Measurements from ENCODE around the gene DYRK4. TPM values are rescaled to one million over a fixed set of nuclear protein-coding genes. Genes with fewer than 3 reads are reported as not detected.

DYRK4 gene
- total RNA-seq, 1 experiment from 2014 or later, result 23.7 TPM

DNA sequence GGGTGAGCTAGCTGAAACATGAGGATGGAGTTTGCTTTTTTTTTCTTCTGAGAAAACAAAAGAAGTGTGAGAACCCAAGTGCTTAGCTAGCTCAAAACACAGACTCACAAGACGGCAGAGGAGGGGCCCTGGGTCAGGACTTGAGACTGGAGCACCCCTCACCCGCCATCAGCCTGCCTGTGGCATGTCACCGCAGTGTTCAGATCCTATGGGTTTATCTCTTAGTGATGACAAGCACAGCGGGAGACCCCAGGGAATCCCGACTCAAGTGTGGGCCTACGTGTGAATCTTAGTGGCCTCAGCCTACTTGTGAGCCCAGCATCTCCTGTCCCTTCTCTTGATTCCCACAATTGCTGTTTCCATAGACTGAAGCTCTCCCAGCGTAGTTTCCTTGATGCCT, 22.9 kb downstream of the DYRK4 start:
- DNase-seq (ENCODE audit: low spot score), result no peak
- no peaks in the 10 kb centered on the region for H3K4me1 ChIP-seq (ENCODE audit: insufficient read depth, low read length, poor library complexity, severe bottlenecking)
- BruUV-seq (replicated peaks), result no TSS peak
- H3K4me3 ChIP-seq (ENCODE audit: low read depth, low read length, poor library complexity, severe bottlenecking), result no peak overlapping the region
- no peak overlapping the region for H3K27ac ChIP-seq (ENCODE audit: low read depth, low read length, poor library complexity, severe bottlenecking)
- H3K27me3 ChIP-seq (replicated peaks; ENCODE audit: insufficient read depth, low read depth, low read length, poor library complexity), result no peaks in the 10 kb centered on the region
- H3K9me3 ChIP-seq (ENCODE audit: low read depth, low read length, poor library complexity, severe bottlenecking), result no peaks in the 10 kb centered on the region
- ChIA-PET POLR2A (ENCODE audit: low non-redundant PET) (no interaction called here), CTCF (no interaction called here)
- no peak for TF ChIP-seq EZH2 (IDR thresholded peaks at IDR 0.05; ENCODE audit: borderline replicate concordance, low read depth, low read length, poor library complexity, severe bottlenecking)
- TF ChIP-seq, protein P1, sequence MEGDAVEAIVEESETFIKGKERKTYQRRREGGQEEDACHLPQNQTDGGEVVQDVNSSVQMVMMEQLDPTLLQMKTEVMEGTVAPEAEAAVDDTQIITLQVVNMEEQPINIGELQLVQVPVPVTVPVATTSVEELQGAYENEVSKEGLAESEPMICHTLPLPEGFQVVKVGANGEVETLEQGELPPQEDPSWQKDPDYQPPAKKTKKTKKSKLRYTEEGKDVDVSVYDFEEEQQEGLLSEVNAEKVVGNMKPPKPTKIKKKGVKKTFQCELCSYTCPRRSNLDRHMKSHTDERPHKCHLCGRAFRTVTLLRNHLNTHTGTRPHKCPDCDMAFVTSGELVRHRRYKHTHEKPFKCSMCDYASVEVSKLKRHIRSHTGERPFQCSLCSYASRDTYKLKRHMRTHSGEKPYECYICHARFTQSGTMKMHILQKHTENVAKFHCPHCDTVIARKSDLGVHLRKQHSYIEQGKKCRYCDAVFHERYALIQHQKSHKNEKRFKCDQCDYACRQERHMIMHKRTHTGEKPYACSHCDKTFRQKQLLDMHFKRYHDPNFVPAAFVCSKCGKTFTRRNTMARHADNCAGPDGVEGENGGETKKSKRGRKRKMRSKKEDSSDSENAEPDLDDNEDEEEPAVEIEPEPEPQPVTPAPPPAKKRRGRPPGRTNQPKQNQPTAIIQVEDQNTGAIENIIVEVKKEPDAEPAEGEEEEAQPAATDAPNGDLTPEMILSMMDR (conservative IDR thresholded peaks at IDR 0.05; ENCODE audit: low read depth, low read length), result no peak
- H3K36me3 ChIP-seq (ENCODE audit: insufficient read depth, low read length, poor library complexity, severe bottlenecking), result no peaks in the 10 kb centered on the region
- intact Hi-C loops (cut with micrococcal nuclease; ENCODE audit: unreplicated experiment), result loop anchor here (10.0 kb wide), 1 partner anchor 170 kb away; no protein-coding TSS in a partner anchor

DNA sequence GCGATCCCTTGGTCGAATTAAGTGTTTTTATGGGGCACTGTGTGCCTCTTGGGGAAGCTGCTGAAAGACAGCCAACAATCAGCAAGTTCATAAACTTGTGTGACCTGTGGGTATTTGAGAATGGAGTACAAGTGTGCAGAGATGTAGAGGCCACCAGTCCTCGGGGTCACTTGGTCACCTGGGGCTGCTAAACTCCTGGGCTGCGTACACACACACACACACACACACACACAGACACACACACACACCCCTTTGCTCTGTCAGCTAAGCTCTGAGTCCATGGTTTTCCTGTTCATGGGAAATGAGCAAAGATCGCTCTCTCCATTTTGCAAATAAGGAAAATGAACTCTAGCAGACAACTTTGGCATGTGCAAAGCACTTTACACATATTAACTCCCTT, 24.5 kb downstream of the DYRK4 start:
- POLR2A ChIA-PET (ENCODE audit: low non-redundant PET), result no interaction called here
- no TSS peak for BruUV-seq (replicated peaks)

DNA sequence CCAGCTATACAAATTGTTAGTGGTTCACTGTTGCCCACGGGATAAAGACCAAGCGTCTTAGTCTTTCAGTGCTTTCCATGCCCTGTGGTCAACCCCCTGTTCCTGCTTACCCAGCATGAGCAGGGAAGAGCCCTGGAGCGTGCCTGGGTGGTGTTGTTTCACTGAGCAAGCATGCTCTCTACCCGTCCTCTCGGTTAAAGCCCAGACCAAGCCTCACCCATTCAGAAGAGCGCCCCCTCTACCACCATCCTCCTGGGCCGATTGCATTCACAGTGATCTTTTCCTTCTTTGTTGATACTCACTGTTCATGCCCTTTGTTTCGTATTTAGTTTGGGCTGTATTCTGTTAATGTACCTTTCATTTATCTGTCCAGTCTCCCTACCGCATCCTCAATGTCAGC, 25.1 kb downstream of the DYRK4 start:
- Histone ChIP-seq H3K27ac (ENCODE audit: low read depth, low read length, poor library complexity, severe bottlenecking) (no peak overlapping the region), H3K9me3 (ENCODE audit: low read depth, low read length, poor library complexity, severe bottlenecking) (no peaks in the 10 kb centered on the region), H3K4me1 (ENCODE audit: insufficient read depth, low read length, poor library complexity, severe bottlenecking) (no peaks in the 10 kb centered on the region), H3K27me3 (replicated peaks; ENCODE audit: insufficient read depth, low read depth, low read length, poor library complexity) (peaks cover 17% of the 10 kb centered on the region), H3K36me3 (ENCODE audit: insufficient read depth, low read length, poor library complexity, severe bottlenecking) (no peaks in the 10 kb centered on the region), H3K4me3 (ENCODE audit: low read depth, low read length, poor library complexity, severe bottlenecking) (no peak overlapping the region)
- ChIA-PET CTCF (interaction anchor here (0.6 kb wide), 1 partner anchor 1260 kb away, joined by 3 read pairs; no protein-coding TSS in a partner anchor), POLR2A (ENCODE audit: low non-redundant PET) (no interaction called here)
- no peak for TF ChIP-seq EZH2 (IDR thresholded peaks at IDR 0.05; ENCODE audit: borderline replicate concordance, low read depth, low read length, poor library complexity, severe bottlenecking)
- TF ChIP-seq, protein P1 (conservative IDR thresholded peaks at IDR 0.05; ENCODE audit: low read depth, low read length), result no peak
- no TSS peak for BruUV-seq (replicated peaks)
- intact Hi-C loops (cut with micrococcal nuclease; ENCODE audit: unreplicated experiment), result loop anchor here (10.0 kb wide), 1 partner anchor 168 kb away; no protein-coding TSS in a partner anchor
- no peak for DNase-seq (ENCODE audit: low spot score)

More for the DNA sequence above, 24.5 kb downstream of the DYRK4 start:
- CTCF ChIA-PET, result interaction anchor here (0.6 kb wide), 1 partner anchor 1260 kb away, joined by 3 read pairs; no protein-coding TSS in a partner anchor
- Histone ChIP-seq H3K4me3 (ENCODE audit: low read depth, low read length, poor library complexity, severe bottlenecking) (no peak overlapping the region), H3K27ac (ENCODE audit: low read depth, low read length, poor library complexity, severe bottlenecking) (no peak overlapping the region), H3K9me3 (ENCODE audit: low read depth, low read length, poor library complexity, severe bottlenecking) (no peaks in the 10 kb centered on the region), H3K4me1 (ENCODE audit: insufficient read depth, low read length, poor library complexity, severe bottlenecking) (no peaks in the 10 kb centered on the region), H3K36me3 (ENCODE audit: insufficient read depth, low read length, poor library complexity, severe bottlenecking) (no peaks in the 10 kb centered on the region), H3K27me3 (replicated peaks; ENCODE audit: insufficient read depth, low read depth, low read length, poor library complexity) (peaks cover 14% of the 10 kb centered on the region)
- TF ChIP-seq, protein P1 (conservative IDR thresholded peaks at IDR 0.05; ENCODE audit: low read depth, low read length), result no peak
- TF ChIP-seq EZH2 (IDR thresholded peaks at IDR 0.05; ENCODE audit: borderline replicate concordance, low read depth, low read length, poor library complexity, severe bottlenecking), result no peak
- intact Hi-C loops (cut with micrococcal nuclease; ENCODE audit: unreplicated experiment), result loop anchor here (10.0 kb wide), 1 partner anchor 168 kb away; no protein-coding TSS in a partner anchor
- no peak for DNase-seq (ENCODE audit: low spot score)
